IMR-90 (cell line): ENCODE measurements around the gene AHDC1.
A peak's percentile ranks its signal among the peaks of the same experiment; 100 is the strongest.

Source experiments
- BHLHE40 ChIP-seq: fragments of 150-350 bp; IDR thresholded peaks from 2 replicates; pipeline ENCODE4 v1.6.1; 2016; ENCODE audit warnings: mild to moderate bottlenecking, low read depth, low read length
- CHD1 ChIP-seq: IDR thresholded peaks from 2 replicates; pipeline ENCODE4 v1.6.1; 2012; ENCODE audit warnings: low read depth, low read length, improper control_type of control experiment
- MXI1 ChIP-seq: IDR thresholded peaks from 2 replicates; pipeline ENCODE4 v1.6.1; 2012; ENCODE audit warnings: low read depth, mild to moderate bottlenecking, low read length, moderate library complexity, borderline replicate concordance
- POLR2A ChIP-seq: IDR thresholded peaks from 2 replicates; pipeline ENCODE4 v1.6.1; 2012; ENCODE audit warnings: mild to moderate bottlenecking, low read depth, low read length
- RAD21 ChIP-seq: IDR thresholded peaks from 2 replicates; pipeline ENCODE4 v1.6.1; 2012; ENCODE audit warnings: low read length, improper control_type of control experiment
- SMC3 ChIP-seq: fragments of 150-350 bp; IDR thresholded peaks from 2 replicates; pipeline ENCODE4 v1.6.1; 2016; ENCODE audit warnings: low read depth, mild to moderate bottlenecking, antibody characterized with exemption, low read length, moderate library complexity
- USF2 ChIP-seq: fragments of 150-350 bp; IDR thresholded peaks from 2 replicates; pipeline ENCODE4 v1.6.1; 2017; ENCODE audit warnings: mild to moderate bottlenecking, antibody characterized with exemption, low read length, low read depth
- TF ChIP-seq, protein P1 (sequence below): conservative IDR thresholded peaks from 2 replicates; pipeline ENCODE4 v1.5.1; 2012; ENCODE audit warnings: mild to moderate bottlenecking, low read depth, low read length, improper control_type of control experiment

- no peak for TF ChIP-seq BHLHE40
- TF ChIP-seq, protein P1, sequence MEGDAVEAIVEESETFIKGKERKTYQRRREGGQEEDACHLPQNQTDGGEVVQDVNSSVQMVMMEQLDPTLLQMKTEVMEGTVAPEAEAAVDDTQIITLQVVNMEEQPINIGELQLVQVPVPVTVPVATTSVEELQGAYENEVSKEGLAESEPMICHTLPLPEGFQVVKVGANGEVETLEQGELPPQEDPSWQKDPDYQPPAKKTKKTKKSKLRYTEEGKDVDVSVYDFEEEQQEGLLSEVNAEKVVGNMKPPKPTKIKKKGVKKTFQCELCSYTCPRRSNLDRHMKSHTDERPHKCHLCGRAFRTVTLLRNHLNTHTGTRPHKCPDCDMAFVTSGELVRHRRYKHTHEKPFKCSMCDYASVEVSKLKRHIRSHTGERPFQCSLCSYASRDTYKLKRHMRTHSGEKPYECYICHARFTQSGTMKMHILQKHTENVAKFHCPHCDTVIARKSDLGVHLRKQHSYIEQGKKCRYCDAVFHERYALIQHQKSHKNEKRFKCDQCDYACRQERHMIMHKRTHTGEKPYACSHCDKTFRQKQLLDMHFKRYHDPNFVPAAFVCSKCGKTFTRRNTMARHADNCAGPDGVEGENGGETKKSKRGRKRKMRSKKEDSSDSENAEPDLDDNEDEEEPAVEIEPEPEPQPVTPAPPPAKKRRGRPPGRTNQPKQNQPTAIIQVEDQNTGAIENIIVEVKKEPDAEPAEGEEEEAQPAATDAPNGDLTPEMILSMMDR: peak; percentile 44
- no peak for TF ChIP-seq POLR2A
- no peak for TF ChIP-seq MXI1
- TF ChIP-seq RAD21: peak; percentile 43
- TF ChIP-seq SMC3: no peak
- no peak for TF ChIP-seq CHD1
- TF ChIP-seq USF2: no peak
Observed at GRCh38 chr1:27496604-27497155, 107.3 kb downstream of the AHDC1 start.
